Esophagus muscularis mucosa (tissue), 4 donors: ENCODE data around the gene TRIP13. TPM values are rescaled to one million over a fixed set of nuclear protein-coding genes. Genes with fewer than 3 reads are reported as not detected.
A peak's percentile ranks its signal among the peaks of the same experiment; 100 is the strongest.

Source experiments
- DNase-seq: peaks from one replicate; pipeline ENCODE4 v3.0.0-alpha.2; 2017; ENCODE audit errors: extremely low spot score
- H3K27ac ChIP-seq, 4 donors: fragments of 200-600 bp; sonication (generic); replicated peaks in 1 of 4; 1 replicate in 3 of 4; 2 replicates in 1 of 4; pipeline ENCODE4 v1.5.1; 2016 to 2019; ENCODE audit warnings: mild to moderate bottlenecking in 1 of 4
- H3K27me3 ChIP-seq, 4 donors: fragments of 200-600 bp; sonication (generic); one replicate each; pipeline versions ENCODE4 v1.5.1 to v1.6.0; 2016 to 2019
- H3K36me3 ChIP-seq, 4 donors: fragments of 200-600 bp; sonication (generic); one replicate each; pipeline ENCODE4 v1.5.1; 2016 to 2019
- H3K4me1 ChIP-seq, 4 donors: fragments of 200-600 bp; sonication (generic); one replicate each; pipeline ENCODE4 v1.5.1; 2016 to 2019
- H3K4me3 ChIP-seq, 4 donors: fragments of 200-600 bp; sonication (generic); 1 replicate in 2 of 4; 2 replicates in 2 of 4; pipeline ENCODE4 v1.5.1; 2016 to 2019; ENCODE audit warnings: mild to moderate bottlenecking in 4 of 4, moderate library complexity in 1 of 4
- H3K9me3 ChIP-seq, 4 donors: fragments of 200-600 bp; sonication (generic); 1 replicate in 3 of 4; 2 replicates in 1 of 4; pipeline ENCODE4 v1.5.1; 2016 to 2019
- CTCF ChIP-seq, 3 experiments: fragments of 200-600 bp in 2 of 3; fragments of 450-650 bp in 1 of 3; sonication (generic) in 2 of 3; IDR thresholded peaks; one replicate each; pipeline ENCODE4 v1.5.1; 2017 to 2019; ENCODE audit warnings: antibody characterized with exemption in 3 of 3, mild to moderate bottlenecking in 2 of 3, moderate library complexity in 1 of 3
- EP300 ChIP-seq: sonication (generic); formaldehyde crosslinking; IDR thresholded peaks from one replicate; pipeline ENCODE4 v1.6.1; 2017; ENCODE audit warnings: antibody characterized with exemption
- POLR2A ChIP-seq: fragments of 450-650 bp; IDR thresholded peaks from one replicate; pipeline ENCODE4 v1.6.1; 2017; ENCODE audit warnings: antibody characterized with exemption, moderate library complexity, mild to moderate bottlenecking, low read depth
- POLR2AphosphoS5 ChIP-seq, 2 donors: sonication (generic); formaldehyde crosslinking; IDR thresholded peaks; one replicate each; pipeline ENCODE4 v1.6.1; 2017; ENCODE audit warnings: antibody characterized with exemption in 2 of 2
- WGBS: methylation state at CpG from one replicate; pipeline ENCODE4 v1.1.5; 2018; 5-methylcytosine and 5-hydroxymethylcytosine counted together
- intact Hi-C: fragments of 100-400 bp; cut with DNase I; formaldehyde crosslinking; loops from one replicate; pipeline ENCODE4 v1.15.1; 2023
- total RNA-seq, 4 donors: library from RNA; depleted of rRNA; stranded (reverse); fragments of >200 nt; gene quantifications; one replicate each; pipeline versions ENCODE4 v1.1.0 to v1.2.1, GENCODE V29; 2016

The TRIP13 gene
- total RNA-seq, 4 donors from 2014 or later: 0.65 to 0.92 (median 0.66) TPM; not detected in 1

DNA sequence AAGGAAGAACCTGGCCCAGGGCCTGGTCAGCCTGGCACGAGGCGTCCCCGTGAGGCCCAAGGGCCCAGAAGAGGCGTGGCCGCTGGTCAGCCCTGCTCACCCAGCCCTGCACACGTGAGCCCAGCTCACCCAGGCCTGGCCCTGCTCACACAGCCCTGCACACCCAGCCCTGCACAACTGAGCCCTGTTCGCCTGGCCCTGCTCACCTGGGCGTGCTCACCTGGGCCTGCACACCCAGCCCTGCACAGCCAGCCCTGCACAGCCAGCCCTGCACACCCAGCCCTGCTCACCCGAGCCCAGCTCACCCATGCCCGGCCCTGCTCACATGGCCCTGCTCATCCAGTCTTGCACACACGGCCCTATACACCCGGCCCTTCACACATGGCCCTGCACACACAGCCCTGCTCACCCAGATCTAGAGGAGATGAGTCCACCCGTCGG, 44.0 kb upstream of the TRIP13 start:
- Histone ChIP-seq H3K36me3 (peaks cover 0 to 6% (median 0%) of the 10 kb centered on the region in 4 donors), H3K27ac (no peak overlapping the region), H3K4me1 (peaks cover 7 to 24% (median 18%) of the 10 kb centered on the region in 4 donors), H3K9me3 (no peaks in the 10 kb centered on the region), H3K4me3 (no peak overlapping the region), H3K27me3 (peaks cover 0 to 33% (median 0%) of the 10 kb centered on the region in 4 donors)
- TF ChIP-seq CTCF (IDR thresholded peaks at IDR 0.05) (no peak), EP300 (no peak), POLR2AphosphoS5 (IDR thresholded peaks at IDR 0.05) (no peak), POLR2A (no peak)
- intact Hi-C loops: no loop called here
- no peak for DNase-seq
- WGBS: 98% methylated on average over 10 of the region's 14 CpGs

- DNase-seq: no peak
- intact Hi-C loops: no loop called here
Observed at GRCh38 chr5:849651-850301, 42.9 kb upstream of the TRIP13 start.

GRCh38 chr5:850511-851006, 42.1 kb upstream of the TRIP13 start, which contains the start of gene ZDHHC11:
ZDHHC11 (minus strand) TSS chr5:850986; CDS start chr5:850602, 384 bp downstream.
- TF ChIP-seq CTCF (IDR thresholded peaks at IDR 0.05): no peak
- TF ChIP-seq EP300: no peak
- no peak for TF ChIP-seq POLR2A
- TF ChIP-seq POLR2AphosphoS5 (IDR thresholded peaks at IDR 0.05): no peak
- 75% methylated on average over 23 of the region's 27 CpGs for WGBS
- no peak within 1 kb of the TSS for H3K27ac ChIP-seq
- peaks cover 0 to 52% (median 0%) of the 10 kb centered on the region in 4 donors for H3K27me3 ChIP-seq
- H3K36me3 ChIP-seq: peaks cover 0 to 6% (median 0%) of the 10 kb centered on the region in 4 donors
- H3K4me1 ChIP-seq: peaks cover 7 to 24% (median 18%) of the 10 kb centered on the region in 4 donors
- H3K4me3 ChIP-seq: peak within 1 kb of the TSS; percentile 14 to 22 (median 17)
- intact Hi-C loops: no loop called here
- no peak for DNase-seq
- H3K9me3 ChIP-seq: no peaks in the 10 kb centered on the region

More at GRCh38 chr5:849651-850301, 42.9 kb upstream of the TRIP13 start:
- 60% methylated on average over 5 of the region's 20 CpGs for WGBS
- peaks cover 7 to 24% (median 18%) of the 10 kb centered on the region in 4 donors for H3K4me1 ChIP-seq
- H3K27ac ChIP-seq: no peak overlapping the region
- no peaks in the 10 kb centered on the region for H3K9me3 ChIP-seq
- peaks cover 0 to 44% (median 0%) of the 10 kb centered on the region in 4 donors for H3K27me3 ChIP-seq
- TF ChIP-seq EP300 (no peak), POLR2A (no peak), POLR2AphosphoS5 (IDR thresholded peaks at IDR 0.05) (no peak), CTCF (IDR thresholded peaks at IDR 0.05) (no peak)
- peak overlapping the region; percentile 14 to 22 (median 17) for H3K4me3 ChIP-seq
- H3K36me3 ChIP-seq: peaks cover 0 to 6% (median 0%) of the 10 kb centered on the region in 4 donors

DNA sequence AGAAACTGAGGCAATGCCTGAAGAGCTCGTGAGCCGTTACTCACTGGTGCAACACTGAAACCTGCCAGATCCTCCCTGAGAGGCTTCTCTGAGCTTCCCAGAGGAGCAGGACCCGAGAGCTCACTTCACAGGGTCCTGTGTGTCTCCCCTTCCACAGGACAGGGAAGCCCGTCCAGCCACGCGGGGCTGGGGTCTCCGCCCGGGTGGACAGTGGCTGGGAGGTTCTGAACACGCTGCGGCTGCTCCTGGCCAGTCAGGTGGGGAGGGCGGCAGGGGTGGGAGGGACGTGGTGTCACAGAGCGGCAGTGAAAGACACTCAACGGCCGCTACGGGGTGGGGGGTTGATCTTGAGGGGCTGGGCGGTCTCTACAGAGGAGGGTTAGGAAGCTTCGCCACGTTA, 41.6 kb upstream of the TRIP13 start:
- no peak for DNase-seq
- Histone ChIP-seq H3K4me3 (no peak overlapping the region), H3K27me3 (peaks cover 0 to 56% (median 0%) of the 10 kb centered on the region in 4 donors), H3K36me3 (peaks cover 0 to 6% (median 0%) of the 10 kb centered on the region in 4 donors), H3K27ac (no peak overlapping the region), H3K9me3 (no peaks in the 10 kb centered on the region), H3K4me1 (peaks cover 7 to 24% (median 18%) of the 10 kb centered on the region in 4 donors)
- WGBS: 58% methylated on average over 9 of the region's 19 CpGs
- TF ChIP-seq CTCF (IDR thresholded peaks at IDR 0.05): no peak
- no peak for TF ChIP-seq POLR2AphosphoS5 (IDR thresholded peaks at IDR 0.05)
- TF ChIP-seq EP300: no peak
- TF ChIP-seq POLR2A: no peak
- intact Hi-C loops: no loop called here
